GM12874 (cell line): ENCODE data around the gene ANGPT4.

Experiments
- TF ChIP-seq, protein P1 (sequence below): IDR thresholded peaks from 2 replicates; pipeline ENCODE4 v1.5.1; 2011; ENCODE audit warnings: low read depth, mild to moderate bottlenecking, control low read depth, low read length, moderate library complexity; ENCODE audit not compliant: insufficient read depth

The ANGPT4 gene

DNA sequence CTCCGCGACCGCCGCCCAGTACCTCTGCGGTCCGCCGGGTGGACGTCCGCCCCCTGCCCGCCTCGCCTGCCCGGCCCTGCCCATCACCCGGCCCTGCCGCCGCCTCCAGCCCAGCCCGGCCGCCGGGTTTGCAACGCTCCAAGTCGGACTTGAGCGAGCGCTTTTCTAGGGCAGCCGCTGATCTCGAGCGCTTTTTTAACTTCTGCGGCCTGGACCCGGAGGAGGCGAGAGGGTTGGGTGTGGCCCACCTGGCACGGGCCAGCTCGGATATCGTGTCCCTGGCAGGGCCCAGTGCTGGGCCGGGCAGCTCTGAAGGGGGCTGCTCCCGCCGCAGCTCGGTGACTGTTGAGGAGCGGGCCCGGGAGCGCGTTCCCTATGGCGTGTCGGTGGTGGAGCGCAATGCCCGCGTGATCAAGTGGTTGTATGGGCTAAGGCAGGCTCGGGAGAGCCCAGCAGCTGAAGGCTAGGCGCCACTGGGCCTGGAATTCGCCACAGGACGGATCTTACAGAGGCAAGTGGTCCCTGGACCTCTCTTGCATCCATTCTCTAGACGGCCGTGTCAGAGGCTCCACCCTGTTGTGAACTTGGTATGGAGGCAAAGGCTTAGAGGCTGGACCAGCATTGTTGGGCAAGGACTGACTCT is 70.8 kb downstream of the ANGPT4 start:
- TF ChIP-seq, protein P1, sequence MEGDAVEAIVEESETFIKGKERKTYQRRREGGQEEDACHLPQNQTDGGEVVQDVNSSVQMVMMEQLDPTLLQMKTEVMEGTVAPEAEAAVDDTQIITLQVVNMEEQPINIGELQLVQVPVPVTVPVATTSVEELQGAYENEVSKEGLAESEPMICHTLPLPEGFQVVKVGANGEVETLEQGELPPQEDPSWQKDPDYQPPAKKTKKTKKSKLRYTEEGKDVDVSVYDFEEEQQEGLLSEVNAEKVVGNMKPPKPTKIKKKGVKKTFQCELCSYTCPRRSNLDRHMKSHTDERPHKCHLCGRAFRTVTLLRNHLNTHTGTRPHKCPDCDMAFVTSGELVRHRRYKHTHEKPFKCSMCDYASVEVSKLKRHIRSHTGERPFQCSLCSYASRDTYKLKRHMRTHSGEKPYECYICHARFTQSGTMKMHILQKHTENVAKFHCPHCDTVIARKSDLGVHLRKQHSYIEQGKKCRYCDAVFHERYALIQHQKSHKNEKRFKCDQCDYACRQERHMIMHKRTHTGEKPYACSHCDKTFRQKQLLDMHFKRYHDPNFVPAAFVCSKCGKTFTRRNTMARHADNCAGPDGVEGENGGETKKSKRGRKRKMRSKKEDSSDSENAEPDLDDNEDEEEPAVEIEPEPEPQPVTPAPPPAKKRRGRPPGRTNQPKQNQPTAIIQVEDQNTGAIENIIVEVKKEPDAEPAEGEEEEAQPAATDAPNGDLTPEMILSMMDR, result no peak

- TF ChIP-seq, protein P1, result 0 out of 2 replicates have a peak, but pooled peaks have one; percentile 7
These were observed 71.5 kb downstream of the ANGPT4 start for GRCh38 chr20:844473-845225.

GRCh38 chr20:843912-844311 is 72.2 kb downstream of the ANGPT4 start:
- TF ChIP-seq, protein P1, result no peak

- TF ChIP-seq, protein P1, result no peak
These were observed 73.6 kb downstream of the ANGPT4 start for GRCh38 chr20:842547-842940.

DNA sequence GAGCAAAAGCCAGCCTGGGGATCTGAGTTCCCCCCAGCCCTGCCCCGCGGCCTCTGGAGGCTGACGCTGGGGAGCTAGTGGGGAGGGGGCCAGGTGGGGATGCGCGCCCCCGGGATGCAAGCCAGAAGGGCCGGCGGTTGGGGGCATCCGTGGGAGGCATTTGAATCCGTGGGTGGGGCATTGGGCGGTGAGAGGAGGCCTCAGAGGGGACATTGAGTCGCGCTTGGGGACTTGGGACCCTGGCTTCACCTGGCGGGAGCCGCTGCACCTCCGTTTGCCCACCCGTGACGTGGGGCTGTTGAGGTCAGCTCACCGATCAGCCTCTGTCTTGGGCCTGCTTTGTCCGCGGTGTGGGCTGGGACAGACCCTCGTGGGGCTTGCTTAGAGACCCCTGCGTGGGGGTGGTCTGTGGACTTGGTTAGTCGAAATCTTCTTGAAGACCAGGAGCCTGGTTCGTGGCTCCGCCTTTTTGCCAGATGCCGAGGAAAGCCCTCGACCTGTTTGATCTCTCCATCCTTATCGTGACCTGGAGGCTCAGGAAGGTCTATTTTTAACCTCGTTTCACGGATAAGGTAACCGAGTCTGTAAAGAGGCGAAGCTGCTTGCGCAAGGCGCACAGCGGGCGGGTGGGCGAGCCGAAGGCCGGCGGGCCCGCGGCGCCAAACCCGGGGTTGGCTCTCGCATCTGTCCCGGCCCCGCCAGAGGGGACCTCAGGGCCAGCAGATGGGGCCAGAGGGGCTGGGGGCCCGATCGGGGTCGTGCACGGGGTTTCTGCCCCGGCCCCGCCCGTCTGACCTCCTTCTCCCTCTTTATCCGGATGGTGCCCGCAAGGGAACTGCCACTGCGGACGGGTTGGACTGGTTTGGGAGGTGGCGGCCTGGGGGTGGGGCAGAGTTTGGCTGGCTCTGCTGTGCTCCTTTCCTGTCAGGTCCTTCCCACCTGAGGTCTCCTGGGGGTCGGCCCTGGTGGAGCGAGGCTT is 74.3 kb downstream of the ANGPT4 start:
- TF ChIP-seq, protein P1, result no peak

- TF ChIP-seq, protein P1, result no peak
These were observed 75.1 kb downstream of the ANGPT4 start for GRCh38 chr20:840858-841567.

- TF ChIP-seq, protein P1, result no peak
These were observed 75.7 kb downstream of the ANGPT4 start for GRCh38 chr20:840503-840857.
